Type B pancreatic cell (in vitro differentiated cells): Measurements from ENCODE around the gene MTX2. TPM values are rescaled to one million over a fixed set of nuclear protein-coding genes. Genes with fewer than 3 reads are reported as not detected.

Source experiments
- DNase-seq: peaks from one replicate; pipeline ENCODE4 v3.0.0; 2021; ENCODE audit warnings: mixed read lengths; ENCODE audit not compliant: unreplicated experiment; ENCODE audit errors: extremely low spot score
- H3K27ac Mint-ChIP-seq: 2 replicates; pipeline ENCODE4 v1.8.0; 2021; ENCODE audit warnings: mild to moderate bottlenecking, mixed read lengths
- H3K27me3 Mint-ChIP-seq: 2 replicates; pipeline ENCODE4 v1.8.0; 2021; ENCODE audit warnings: mixed read lengths
- H3K36me3 Mint-ChIP-seq: 2 replicates; pipeline ENCODE4 v1.8.0; 2021; ENCODE audit warnings: mixed read lengths
- H3K4me1 Mint-ChIP-seq: one replicate; pipeline ENCODE4 v1.8.0; 2021; ENCODE audit warnings: mixed read lengths; ENCODE audit not compliant: unreplicated experiment
- H3K4me3 Mint-ChIP-seq: 2 replicates; pipeline ENCODE4 v1.8.0; 2021; ENCODE audit warnings: mild to moderate bottlenecking, mixed read lengths
- H3K9me3 Mint-ChIP-seq: 2 replicates; pipeline ENCODE4 v1.8.0; 2021; ENCODE audit warnings: mixed read lengths
- total RNA-seq: library from RNA; stranded (reverse); gene quantifications from 2 replicates; pipeline ENCODE4 v1.2.1, GENCODE V29; 2021; ENCODE audit warnings: low replicate concordance
- TF ChIP-seq, protein P1 (sequence below): fragments of 200-600 bp; sonication (generic); conservative IDR thresholded peaks from 2 replicates; pipeline ENCODE4 v1.5.0; 2021; ENCODE audit warnings: antibody characterized with exemption, mild to moderate bottlenecking

MTX2 gene
- total RNA-seq, 1 donor from 2014 or later, result 30.2 TPM

DNA sequence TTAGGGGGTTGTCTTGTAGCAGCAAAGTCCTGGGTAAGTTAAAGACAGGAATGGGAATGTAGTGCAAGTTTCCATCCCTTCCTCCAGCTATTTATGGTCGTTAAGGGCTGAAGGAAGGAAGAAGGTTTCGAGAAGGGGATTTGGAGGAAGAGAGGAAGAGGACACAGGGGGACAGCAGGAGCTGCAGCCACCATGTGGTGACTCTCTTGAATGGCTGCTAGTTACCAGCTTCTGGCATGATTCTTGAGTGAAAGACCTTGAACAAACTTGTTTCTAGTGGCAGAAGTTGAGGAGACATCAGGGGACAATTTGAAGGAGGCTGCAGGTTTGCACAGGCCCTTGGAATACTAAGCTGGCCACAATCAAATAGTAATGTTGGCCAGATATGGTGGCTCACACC is 116.6 kb downstream of the MTX2 start:
- Mint-ChIP-seq H3K27ac (no peak overlapping the region), H3K27me3 (peaks cover 19% of the 10 kb centered on the region), H3K4me1 (peaks cover 9% of the 10 kb centered on the region), H3K9me3 (no peaks in the 10 kb centered on the region), H3K36me3 (no peaks in the 10 kb centered on the region), H3K4me3 (no peak overlapping the region)
- no peak for DNase-seq
- TF ChIP-seq, protein P1, sequence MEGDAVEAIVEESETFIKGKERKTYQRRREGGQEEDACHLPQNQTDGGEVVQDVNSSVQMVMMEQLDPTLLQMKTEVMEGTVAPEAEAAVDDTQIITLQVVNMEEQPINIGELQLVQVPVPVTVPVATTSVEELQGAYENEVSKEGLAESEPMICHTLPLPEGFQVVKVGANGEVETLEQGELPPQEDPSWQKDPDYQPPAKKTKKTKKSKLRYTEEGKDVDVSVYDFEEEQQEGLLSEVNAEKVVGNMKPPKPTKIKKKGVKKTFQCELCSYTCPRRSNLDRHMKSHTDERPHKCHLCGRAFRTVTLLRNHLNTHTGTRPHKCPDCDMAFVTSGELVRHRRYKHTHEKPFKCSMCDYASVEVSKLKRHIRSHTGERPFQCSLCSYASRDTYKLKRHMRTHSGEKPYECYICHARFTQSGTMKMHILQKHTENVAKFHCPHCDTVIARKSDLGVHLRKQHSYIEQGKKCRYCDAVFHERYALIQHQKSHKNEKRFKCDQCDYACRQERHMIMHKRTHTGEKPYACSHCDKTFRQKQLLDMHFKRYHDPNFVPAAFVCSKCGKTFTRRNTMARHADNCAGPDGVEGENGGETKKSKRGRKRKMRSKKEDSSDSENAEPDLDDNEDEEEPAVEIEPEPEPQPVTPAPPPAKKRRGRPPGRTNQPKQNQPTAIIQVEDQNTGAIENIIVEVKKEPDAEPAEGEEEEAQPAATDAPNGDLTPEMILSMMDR, result no peak

Other genes starting within 250 kb of the MTX2 start
- 0.10 TPM in 1 of 2 replicates, not detected in the other for gene EVX2, start 185.5 kb upstream of the MTX2 start, total RNA-seq
- 0.31 and 0.43 TPM in 2 replicates for gene HOXD13, start 176.7 kb upstream of the MTX2 start, total RNA-seq
- gene HOXD12, start 169.6 kb upstream of the MTX2 start, total RNA-seq, result not detected in 2 replicates
- gene HOXD11, start 162.2 kb upstream of the MTX2 start, total RNA-seq, result 0.21 and 1.1 TPM in 2 replicates
- gene HOXD10, start 152.7 kb upstream of the MTX2 start, total RNA-seq, result 0.19 and 0.56 TPM in 2 replicates
- 0.19 and 1.5 TPM in 2 replicates for gene HOXD9, start 146.7 kb upstream of the MTX2 start, total RNA-seq
- 2.8 TPM in 1 of 2 replicates, not detected in the other for gene HOXD8, start 139.7 kb upstream of the MTX2 start, total RNA-seq
- gene HOXD4, start 117.9 kb upstream of the MTX2 start, total RNA-seq, result 37.0 TPM in 1 of 2 replicates, not detected in the other
- 25.4 TPM in 1 of 2 replicates, not detected in the other for gene HOXD3, start 112.1 kb upstream of the MTX2 start, total RNA-seq
- gene HOXD1, start 80.8 kb upstream of the MTX2 start, total RNA-seq, result 7.7 TPM in 1 of 2 replicates, not detected in the other